ENCODE results near the gene MICAL3.

- TF ChIP-seq CTCF (IDR thresholded peaks at IDR 0.05) (no peak), REST (IDR thresholded peaks at IDR 0.05; ENCODE audit: insufficient read depth in 1 of 2, low read depth in 2 of 2, low read length in 1 of 2) (no peak), SIN3A (IDR thresholded peaks at IDR 0.05; ENCODE audit: borderline replicate concordance, insufficient read depth, low read depth, low read length) (no peak), POLR2AphosphoS5 (IDR thresholded peaks at IDR 0.05; ENCODE audit: low read depth, low read length) (no peak), TCF7L2 (IDR thresholded peaks at IDR 0.05; ENCODE audit: low read depth, low read length) (no peak)
These were observed 49.1 kb upstream of the MICAL3 start for GRCh38 chr22:18073467-18073866.

Measured in Panc1 (cell line).